ENCODE results near the gene GPRC6A. TPM values are rescaled to one million over a fixed set of nuclear protein-coding genes. Genes with fewer than 3 reads are reported as not detected.
A peak's percentile ranks its signal among the peaks of the same experiment; 100 is the strongest.

The GPRC6A gene
- total RNA-seq, 1 donor = not detected

GRCh38 chr6:116799945-116800344 lies 28.9 kb downstream of the GPRC6A start:
- Histone ChIP-seq H3K9me3 (ENCODE audit: low read depth, low read length) (no peaks in the 10 kb centered on the region), H3K4me3 (ENCODE audit: insufficient read depth, low read length) (no peak overlapping the region), H2AFZ (ENCODE audit: low read length) (no peak overlapping the region), H3K4me1 (ENCODE audit: insufficient read depth, low read length) (no peaks in the 10 kb centered on the region), H3K27ac (ENCODE audit: low read depth, low read length) (no peak overlapping the region), H3K79me2 (ENCODE audit: insufficient read depth, low read length) (no peaks in the 10 kb centered on the region), H4K20me1 (ENCODE audit: insufficient read depth, low read length) (no peaks in the 10 kb centered on the region), H3K27me3 (ENCODE audit: insufficient read depth, low read length) (no peaks in the 10 kb centered on the region), H3K4me2 (ENCODE audit: insufficient read depth, low read length) (no peak overlapping the region), H3K36me3 (ENCODE audit: insufficient read depth, low read length) (no peaks in the 10 kb centered on the region)
- no peak for DNase-seq (ENCODE audit: insufficient read length, low spot score, missing footprints)
- TF ChIP-seq, protein P1, sequence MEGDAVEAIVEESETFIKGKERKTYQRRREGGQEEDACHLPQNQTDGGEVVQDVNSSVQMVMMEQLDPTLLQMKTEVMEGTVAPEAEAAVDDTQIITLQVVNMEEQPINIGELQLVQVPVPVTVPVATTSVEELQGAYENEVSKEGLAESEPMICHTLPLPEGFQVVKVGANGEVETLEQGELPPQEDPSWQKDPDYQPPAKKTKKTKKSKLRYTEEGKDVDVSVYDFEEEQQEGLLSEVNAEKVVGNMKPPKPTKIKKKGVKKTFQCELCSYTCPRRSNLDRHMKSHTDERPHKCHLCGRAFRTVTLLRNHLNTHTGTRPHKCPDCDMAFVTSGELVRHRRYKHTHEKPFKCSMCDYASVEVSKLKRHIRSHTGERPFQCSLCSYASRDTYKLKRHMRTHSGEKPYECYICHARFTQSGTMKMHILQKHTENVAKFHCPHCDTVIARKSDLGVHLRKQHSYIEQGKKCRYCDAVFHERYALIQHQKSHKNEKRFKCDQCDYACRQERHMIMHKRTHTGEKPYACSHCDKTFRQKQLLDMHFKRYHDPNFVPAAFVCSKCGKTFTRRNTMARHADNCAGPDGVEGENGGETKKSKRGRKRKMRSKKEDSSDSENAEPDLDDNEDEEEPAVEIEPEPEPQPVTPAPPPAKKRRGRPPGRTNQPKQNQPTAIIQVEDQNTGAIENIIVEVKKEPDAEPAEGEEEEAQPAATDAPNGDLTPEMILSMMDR (IDR thresholded peaks at IDR 0.05; ENCODE audit: extremely low read depth, low read depth, low read length) = no peak

- Histone ChIP-seq H3K4me1 (ENCODE audit: insufficient read depth, low read length) (no peaks in the 10 kb centered on the region), H3K79me2 (ENCODE audit: insufficient read depth, low read length) (no peaks in the 10 kb centered on the region), H3K27ac (ENCODE audit: low read depth, low read length) (no peak overlapping the region), H3K4me2 (ENCODE audit: insufficient read depth, low read length) (no peak overlapping the region), H2AFZ (ENCODE audit: low read length) (no peak overlapping the region), H4K20me1 (ENCODE audit: insufficient read depth, low read length) (no peaks in the 10 kb centered on the region), H3K9me3 (ENCODE audit: low read depth, low read length) (no peaks in the 10 kb centered on the region), H3K4me3 (ENCODE audit: insufficient read depth, low read length) (no peak overlapping the region), H3K36me3 (ENCODE audit: insufficient read depth, low read length) (no peaks in the 10 kb centered on the region), H3K27me3 (ENCODE audit: insufficient read depth, low read length) (no peaks in the 10 kb centered on the region)
- TF ChIP-seq, protein P1 (IDR thresholded peaks at IDR 0.05; ENCODE audit: extremely low read depth, low read depth, low read length) = no peak
- DNase-seq (ENCODE audit: insufficient read length, low spot score, missing footprints) = no peak
Measured at GRCh38 chr6:116797585-116797984, 31.3 kb downstream of the GPRC6A start.

DNA sequence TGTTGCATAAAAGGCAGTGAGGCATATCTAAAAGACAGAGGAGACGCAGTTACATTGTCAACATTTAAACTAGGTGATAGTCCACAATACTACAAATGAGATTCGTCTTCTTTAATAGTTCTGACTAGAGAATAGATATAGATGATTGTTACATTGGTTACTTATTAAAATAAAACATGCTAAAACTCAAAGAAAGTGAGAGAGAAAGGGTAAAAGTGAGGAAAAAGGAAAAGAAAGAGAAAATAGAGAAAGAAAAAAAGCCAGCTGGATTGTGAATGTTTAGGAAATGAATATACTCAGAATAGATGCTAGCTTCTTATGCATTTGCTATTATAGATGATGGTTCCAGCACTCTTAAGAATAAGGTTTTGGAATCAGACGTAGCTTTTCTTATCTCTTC lies 35.7 kb downstream of the GPRC6A start:
- TF ChIP-seq, protein P1 (IDR thresholded peaks at IDR 0.05; ENCODE audit: extremely low read depth, low read depth, low read length) = no peak
- H3K79me2 ChIP-seq (ENCODE audit: insufficient read depth, low read length) = no peaks in the 10 kb centered on the region
- H2AFZ ChIP-seq (ENCODE audit: low read length) = no peak overlapping the region

DNA sequence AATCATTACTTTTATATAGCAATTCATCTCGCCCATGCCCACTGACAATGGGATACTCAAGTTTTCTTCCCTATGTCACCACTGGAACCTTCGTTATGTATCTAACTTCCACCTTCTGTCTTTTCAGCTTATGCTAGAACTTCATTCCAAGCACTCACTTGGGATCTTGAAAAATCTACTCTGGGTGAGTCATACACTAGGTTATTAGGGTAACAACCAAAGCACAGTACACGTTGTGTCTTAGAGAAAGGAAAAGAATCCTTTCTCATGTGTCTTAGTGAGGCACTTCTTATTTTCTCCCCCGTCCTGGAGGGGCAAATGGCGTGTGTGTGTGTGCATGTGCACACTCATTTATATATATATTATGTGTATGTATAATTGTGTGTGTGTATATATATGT lies 45.0 kb downstream of the GPRC6A start:
- no peak overlapping the region for H3K27ac ChIP-seq (ENCODE audit: low read depth, low read length)
- H3K4me3 ChIP-seq (ENCODE audit: insufficient read depth, low read length) = no peak overlapping the region
- no peaks in the 10 kb centered on the region for H3K4me1 ChIP-seq (ENCODE audit: insufficient read depth, low read length)
- DNase-seq (ENCODE audit: insufficient read length, low spot score, missing footprints) = peak; percentile 29
- TF ChIP-seq, protein P1 (IDR thresholded peaks at IDR 0.05; ENCODE audit: extremely low read depth, low read depth, low read length) = no peak
- no peaks in the 10 kb centered on the region for H3K9me3 ChIP-seq (ENCODE audit: low read depth, low read length)
- H2AFZ ChIP-seq (ENCODE audit: low read length) = no peak overlapping the region
- H4K20me1 ChIP-seq (ENCODE audit: insufficient read depth, low read length) = no peaks in the 10 kb centered on the region
- no peaks in the 10 kb centered on the region for H3K36me3 ChIP-seq (ENCODE audit: insufficient read depth, low read length)
- H3K27me3 ChIP-seq (ENCODE audit: insufficient read depth, low read length) = no peaks in the 10 kb centered on the region
- no peak overlapping the region for H3K4me2 ChIP-seq (ENCODE audit: insufficient read depth, low read length)
- H3K79me2 ChIP-seq (ENCODE audit: insufficient read depth, low read length) = no peaks in the 10 kb centered on the region

More for the DNA sequence above, 35.7 kb downstream of the GPRC6A start:
- Histone ChIP-seq H3K4me2 (ENCODE audit: insufficient read depth, low read length) (no peak overlapping the region), H3K4me3 (ENCODE audit: insufficient read depth, low read length) (no peak overlapping the region), H4K20me1 (ENCODE audit: insufficient read depth, low read length) (no peaks in the 10 kb centered on the region), H3K27ac (ENCODE audit: low read depth, low read length) (no peak overlapping the region), H3K27me3 (ENCODE audit: insufficient read depth, low read length) (no peaks in the 10 kb centered on the region), H3K36me3 (ENCODE audit: insufficient read depth, low read length) (no peaks in the 10 kb centered on the region), H3K9me3 (ENCODE audit: low read depth, low read length) (no peaks in the 10 kb centered on the region), H3K4me1 (ENCODE audit: insufficient read depth, low read length) (no peaks in the 10 kb centered on the region)
- no peak for DNase-seq (ENCODE audit: insufficient read length, low spot score, missing footprints)

Measured in osteoblast (primary cell).